ENCODE data around the gene CEBPE.

- TF ChIP-seq CTCF (IDR thresholded peaks at IDR 0.05; ENCODE audit: extremely low read depth in 1 of 2, insufficient read depth in 1 of 2, low read depth in 1 of 2, low read length in 2 of 2): no peak
- no peak for TF ChIP-seq POLR2A (IDR thresholded peaks at IDR 0.05; ENCODE audit: low read depth, low read length)
- TF ChIP-seq EZH2 (IDR thresholded peaks at IDR 0.05; ENCODE audit: borderline replicate concordance, low read depth, low read length, severe bottlenecking): no peak
- no peak for TF ChIP-seq POLR2AphosphoS5 (IDR thresholded peaks at IDR 0.05; ENCODE audit: insufficient read depth, low read depth, low read length)
- no peak for TF ChIP-seq MYC (IDR thresholded peaks at IDR 0.05; ENCODE audit: low read depth, low read length)
- TF ChIP-seq JUN (IDR thresholded peaks at IDR 0.05; ENCODE audit: borderline replicate concordance, insufficient read depth, insufficient read length, low read depth): no peak
Observed at GRCh38 chr14:23139874-23140273, 20.8 kb upstream of the CEBPE start.

All from endothelial cell of umbilical vein (primary cell).